ENCODE results near the gene CUZD1.

The CUZD1 gene

GRCh38 chr10:122795924-122796323, 49.7 kb downstream of the CUZD1 start:
- TF ChIP-seq CTCF (IDR thresholded peaks at IDR 0.05; ENCODE audit: low read length) (no peak), EZH2 (IDR thresholded peaks at IDR 0.05; ENCODE audit: borderline replicate concordance, low read length) (no peak)
- H3K4me2 ChIP-seq (ENCODE audit: low read length): no peak overlapping the region
- H3F3A ChIP-seq (ENCODE audit: insufficient read depth, low read length): no peaks in the 10 kb centered on the region
- H3K79me2 ChIP-seq (ENCODE audit: insufficient read depth, low read length): no peaks in the 10 kb centered on the region
- no peak overlapping the region for H2AFZ ChIP-seq (ENCODE audit: low read length)
- no peaks in the 10 kb centered on the region for H3K9me2 ChIP-seq (ENCODE audit: low read depth, low read length)
- no peak overlapping the region for H3K4me3 ChIP-seq (ENCODE audit: low read depth, low read length, poor library complexity, severe bottlenecking)
- H3K27ac ChIP-seq (ENCODE audit: low read depth, low read length, poor library complexity, severe bottlenecking): no peak overlapping the region
- no peak overlapping the region for H3K9ac ChIP-seq (ENCODE audit: low read length)
- H4K20me1 ChIP-seq (ENCODE audit: insufficient read depth, low read length): no peaks in the 10 kb centered on the region
- no peaks in the 10 kb centered on the region for H3K27me3 ChIP-seq (ENCODE audit: insufficient read depth, low read length)
- H3K36me3 ChIP-seq (ENCODE audit: insufficient read depth, low read length): no peaks in the 10 kb centered on the region
- no peaks in the 10 kb centered on the region for H3K4me1 ChIP-seq (ENCODE audit: insufficient read depth, low read length, severe bottlenecking)
- H3K9me3 ChIP-seq (ENCODE audit: low read length): no peaks in the 10 kb centered on the region

- H3K27ac ChIP-seq (ENCODE audit: low read depth, low read length, poor library complexity, severe bottlenecking): no peak overlapping the region
- H4K20me1 ChIP-seq (ENCODE audit: insufficient read depth, low read length): no peaks in the 10 kb centered on the region
- no peaks in the 10 kb centered on the region for H3K9me2 ChIP-seq (ENCODE audit: low read depth, low read length)
- no peak overlapping the region for H3K4me2 ChIP-seq (ENCODE audit: low read length)
- H3F3A ChIP-seq (ENCODE audit: insufficient read depth, low read length): no peaks in the 10 kb centered on the region
- no peak overlapping the region for H3K9ac ChIP-seq (ENCODE audit: low read length)
- H3K9me3 ChIP-seq (ENCODE audit: low read length): no peaks in the 10 kb centered on the region
- H3K36me3 ChIP-seq (ENCODE audit: insufficient read depth, low read length): no peaks in the 10 kb centered on the region
- no peak for TF ChIP-seq CTCF (IDR thresholded peaks at IDR 0.05; ENCODE audit: low read length)
- TF ChIP-seq EZH2 (IDR thresholded peaks at IDR 0.05; ENCODE audit: borderline replicate concordance, low read length): no peak
- H3K27me3 ChIP-seq (ENCODE audit: insufficient read depth, low read length): no peaks in the 10 kb centered on the region
- H3K4me1 ChIP-seq (ENCODE audit: insufficient read depth, low read length, severe bottlenecking): no peaks in the 10 kb centered on the region
- no peak overlapping the region for H2AFZ ChIP-seq (ENCODE audit: low read length)
- no peak overlapping the region for H3K4me3 ChIP-seq (ENCODE audit: low read depth, low read length, poor library complexity, severe bottlenecking)
- H3K79me2 ChIP-seq (ENCODE audit: insufficient read depth, low read length): no peaks in the 10 kb centered on the region
Measured at GRCh38 chr10:122786269-122786668, 59.4 kb downstream of the CUZD1 start.

- no peaks in the 10 kb centered on the region for H3K36me3 ChIP-seq (ENCODE audit: insufficient read depth, low read length)
- no peak overlapping the region for H3K27ac ChIP-seq (ENCODE audit: low read depth, low read length, poor library complexity, severe bottlenecking)
- H2AFZ ChIP-seq (ENCODE audit: low read length): no peak overlapping the region
- H3K79me2 ChIP-seq (ENCODE audit: insufficient read depth, low read length): no peaks in the 10 kb centered on the region
- no peaks in the 10 kb centered on the region for H3K9me2 ChIP-seq (ENCODE audit: low read depth, low read length)
- no peaks in the 10 kb centered on the region for H3F3A ChIP-seq (ENCODE audit: insufficient read depth, low read length)
- H3K27me3 ChIP-seq (ENCODE audit: insufficient read depth, low read length): no peaks in the 10 kb centered on the region
- H3K4me1 ChIP-seq (ENCODE audit: insufficient read depth, low read length, severe bottlenecking): no peaks in the 10 kb centered on the region
- H3K4me3 ChIP-seq (ENCODE audit: low read depth, low read length, poor library complexity, severe bottlenecking): no peak overlapping the region
- no peak overlapping the region for H3K9ac ChIP-seq (ENCODE audit: low read length)
- no peaks in the 10 kb centered on the region for H4K20me1 ChIP-seq (ENCODE audit: insufficient read depth, low read length)
- H3K4me2 ChIP-seq (ENCODE audit: low read length): no peak overlapping the region
- TF ChIP-seq CTCF (IDR thresholded peaks at IDR 0.05; ENCODE audit: low read length): no peak
- H3K9me3 ChIP-seq (ENCODE audit: low read length): no peaks in the 10 kb centered on the region
Measured at GRCh38 chr10:122782911-122783310, 62.7 kb downstream of the CUZD1 start.
